Measurements from ENCODE around the gene CD248. TPM values are rescaled to one million over a fixed set of nuclear protein-coding genes. Genes with fewer than 3 reads are reported as not detected.

CD248 gene
- total RNA-seq, 1 experiment from 2014 or later, result 0.58 TPM

- peak; percentile 41 for DNase-seq (ENCODE audit: low spot score)
- in situ Hi-C loops (cut with HindIII; ENCODE audit: low sequenced_read_pairs), result no loop called here
Observed at GRCh38 chr11:66292543-66293332, 24.1 kb downstream of the CD248 start.

GRCh38 chr11:66291706-66292542 lies 24.9 kb downstream of the CD248 start, which contains the start of gene TMEM151A:
TMEM151A (plus strand) TSS chr11:66291894; CDS start chr11:66292014, 120 bp downstream.
- in situ Hi-C loops (cut with HindIII; ENCODE audit: low sequenced_read_pairs), result no loop called here

GRCh38 chr11:66291303-66291705 lies 25.5 kb downstream of the CD248 start:
- DNase-seq (ENCODE audit: low spot score), result no peak
- in situ Hi-C loops (cut with HindIII; ENCODE audit: low sequenced_read_pairs), result no loop called here

More at GRCh38 chr11:66291706-66292542, 24.9 kb downstream of the CD248 start, which contains the start of gene TMEM151A:
- DNase-seq (ENCODE audit: low spot score), result peak; percentile 39

GRCh38 chr11:66290330-66290621 lies 26.6 kb downstream of the CD248 start:
- in situ Hi-C loops (cut with HindIII; ENCODE audit: low sequenced_read_pairs), result no loop called here
- no peak for DNase-seq (ENCODE audit: low spot score)

GRCh38 chr11:66289548-66290329 lies 27.1 kb downstream of the CD248 start:
- in situ Hi-C loops (cut with HindIII; ENCODE audit: low sequenced_read_pairs), result no loop called here
- DNase-seq (ENCODE audit: low spot score), result no peak

GRCh38 chr11:66288671-66289547 lies 27.9 kb downstream of the CD248 start, which contains the start of gene YIF1A:
YIF1A (minus strand) TSS chr11:66289143; CDS start chr11:66288985, 158 bp downstream.
- in situ Hi-C loops (cut with HindIII; ENCODE audit: low sequenced_read_pairs), result no loop called here
- DNase-seq (ENCODE audit: low spot score), result peak; percentile 100

- in situ Hi-C loops (cut with HindIII; ENCODE audit: low sequenced_read_pairs), result no loop called here
- DNase-seq (ENCODE audit: low spot score), result no peak
Observed at GRCh38 chr11:66287889-66288670, 28.8 kb downstream of the CD248 start.

GRCh38 chr11:66287211-66287888 lies 29.5 kb downstream of the CD248 start:
- DNase-seq (ENCODE audit: low spot score), result no peak
- in situ Hi-C loops (cut with HindIII; ENCODE audit: low sequenced_read_pairs), result no loop called here

GRCh38 chr11:66286699-66287098 lies 30.1 kb downstream of the CD248 start:
- in situ Hi-C loops (cut with HindIII; ENCODE audit: low sequenced_read_pairs), result no loop called here
- no peak for DNase-seq (ENCODE audit: low spot score)

GRCh38 chr11:66285250-66285947 lies 31.4 kb downstream of the CD248 start:
- DNase-seq (ENCODE audit: low spot score), result peak; percentile 72
- in situ Hi-C loops (cut with HindIII; ENCODE audit: low sequenced_read_pairs), result no loop called here

- in situ Hi-C loops (cut with HindIII; ENCODE audit: low sequenced_read_pairs), result no loop called here
Observed at GRCh38 chr11:66284526-66285078, 32.2 kb downstream of the CD248 start.

GRCh38 chr11:66283461-66284105 lies 33.3 kb downstream of the CD248 start:
- DNase-seq (ENCODE audit: low spot score), result no peak
- in situ Hi-C loops (cut with HindIII; ENCODE audit: low sequenced_read_pairs), result no loop called here

More at GRCh38 chr11:66284526-66285078, 32.2 kb downstream of the CD248 start:
- DNase-seq (ENCODE audit: low spot score), result no peak

GRCh38 chr11:66282468-66283455 lies 34.1 kb downstream of the CD248 start:
- peak; percentile 99 for DNase-seq (ENCODE audit: low spot score)
- in situ Hi-C loops (cut with HindIII; ENCODE audit: low sequenced_read_pairs), result no loop called here

GRCh38 chr11:66281776-66282467 lies 34.9 kb downstream of the CD248 start:
- no peak for DNase-seq (ENCODE audit: low spot score)
- in situ Hi-C loops (cut with HindIII; ENCODE audit: low sequenced_read_pairs), result no loop called here
